ENCODE measurements around the gene FNIP1. TPM values are rescaled to one million over a fixed set of nuclear protein-coding genes. Genes with fewer than 3 reads are reported as not detected.
A peak's percentile ranks its signal among the peaks of the same experiment; 100 is the strongest.
"Not testable (repeated sequence)": the region's sequence is repeated elsewhere in the genome, so short reads cannot be mapped to it uniquely, and the experiment has no call there.

FNIP1 gene
- total RNA-seq = 10 to 100 TPM; 14.2 to 25.2 (median 20.9) TPM
- long read RNA-seq, partial matches to known transcripts = 1 of 2 reads
- long read RNA-seq, other reads (novel, unspliced or antisense) = 0 of 2 reads

- 0% methylated on average over 1 of the region's 79 CpGs for WGBS (ENCODE audit: insufficient coverage, low coverage, low lambda C conversion rate, missing lambda C conversion rate)
- H3K27ac ChIP-seq = peak within 1 kb of the TSS; percentile 99 to 100 (median 100)
- H3K4me1 ChIP-seq = peaks cover 0 to 11% (median 0%) of the 10 kb centered on the region in 4 donors
- peak within 1 kb of the TSS; percentile 88 to 92 (median 92) for H3K4me3 ChIP-seq
- no peaks in the 10 kb centered on the region for H3K9me3 ChIP-seq
- H3K27me3 ChIP-seq = no peaks in the 10 kb centered on the region
- DNase-seq = peak; percentile 100
- peak; percentile 94 for TF ChIP-seq POLR2A (IDR thresholded peaks at IDR 0.05)
- peak in 1 of 4 donors; percentile 6 for TF ChIP-seq CTCF (IDR thresholded peaks at IDR 0.05)
- intact Hi-C loops (cut with DNase I) = loop anchor here in 1 of 2 donors (10.0 kb wide), 1 partner anchor 152 kb away; no protein-coding TSS in a partner anchor
- H3K36me3 ChIP-seq = no peaks in the 10 kb centered on the region
- ATAC-seq = peak; percentile 94 to 98 (median 94)
These were observed at the start of gene FNIP1 for GRCh38 chr5:131796793-131797693. FNIP1 (minus strand) TSS chr5:131797017; CDS start chr5:131796921, 96 bp downstream.

DNA sequence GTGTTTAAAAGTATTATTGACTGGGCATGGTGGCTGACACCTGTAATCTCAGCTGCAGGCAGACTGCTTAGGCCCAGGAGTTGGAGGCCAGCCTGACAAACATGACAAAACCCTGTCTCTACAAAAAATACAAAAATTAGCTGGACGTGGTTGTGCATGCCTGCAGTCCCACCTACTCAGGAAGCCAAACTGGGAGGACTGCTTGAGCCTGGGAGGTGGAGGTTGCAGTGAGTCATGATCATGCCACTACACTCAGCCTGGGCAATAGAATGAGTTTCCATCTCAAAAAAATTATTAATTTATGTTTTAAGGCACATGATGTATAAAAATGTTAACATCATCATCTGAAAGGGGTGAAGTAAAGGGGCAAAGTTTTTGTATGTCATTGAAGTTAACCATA is 49.7 kb upstream of the FNIP1 start:
- 14% methylated on average over 1 of the region's 1 CpG for WGBS (ENCODE audit: insufficient coverage, low coverage, low lambda C conversion rate, missing lambda C conversion rate)
- Histone ChIP-seq H3K4me3 (no peak overlapping the region), H3K9me3 (peaks cover 0 to 2% (median 0%) of the 10 kb centered on the region in 4 donors), H3K36me3 (no peaks in the 10 kb centered on the region), H3K27me3 (no peaks in the 10 kb centered on the region), H3K27ac (no peak overlapping the region), H3K4me1 (no peaks in the 10 kb centered on the region)
- TF ChIP-seq CTCF (IDR thresholded peaks at IDR 0.05) = no peak
- no peak for TF ChIP-seq POLR2A (IDR thresholded peaks at IDR 0.05)
- ATAC-seq (no peak), DNase-seq (no peak)
- intact Hi-C loops (cut with DNase I) = no loop called here

GRCh38 chr5:131845828-131846227 is 49.0 kb upstream of the FNIP1 start:
- no peaks in the 10 kb centered on the region for H3K36me3 ChIP-seq
- peaks cover 0 to 2% (median 0%) of the 10 kb centered on the region in 4 donors for H3K9me3 ChIP-seq
- H3K4me3 ChIP-seq = no peak overlapping the region
- no peaks in the 10 kb centered on the region for H3K27me3 ChIP-seq
- no peak for TF ChIP-seq POLR2A (IDR thresholded peaks at IDR 0.05)
- no peak for TF ChIP-seq CTCF (IDR thresholded peaks at IDR 0.05)
- intact Hi-C loops (cut with DNase I) = no loop called here
- H3K4me1 ChIP-seq = no peaks in the 10 kb centered on the region
- ATAC-seq = no peak
- DNase-seq = no peak
- no peak overlapping the region for H3K27ac ChIP-seq

- WGBS (ENCODE audit: insufficient coverage, low coverage, low lambda C conversion rate, missing lambda C conversion rate) = 100% methylated on average over 1 of the region's 1 CpG
- ATAC-seq; H3K4me3 ChIP-seq; intact Hi-C loops (cut with DNase I); H3K27me3 ChIP-seq; H3K27ac ChIP-seq; H3K4me1 ChIP-seq; H3K36me3 ChIP-seq; H3K9me3 ChIP-seq; DNase-seq: not testable (repeated sequence)
These were observed 46.2 kb upstream of the FNIP1 start for GRCh38 chr5:131842971-131843370.

DNA sequence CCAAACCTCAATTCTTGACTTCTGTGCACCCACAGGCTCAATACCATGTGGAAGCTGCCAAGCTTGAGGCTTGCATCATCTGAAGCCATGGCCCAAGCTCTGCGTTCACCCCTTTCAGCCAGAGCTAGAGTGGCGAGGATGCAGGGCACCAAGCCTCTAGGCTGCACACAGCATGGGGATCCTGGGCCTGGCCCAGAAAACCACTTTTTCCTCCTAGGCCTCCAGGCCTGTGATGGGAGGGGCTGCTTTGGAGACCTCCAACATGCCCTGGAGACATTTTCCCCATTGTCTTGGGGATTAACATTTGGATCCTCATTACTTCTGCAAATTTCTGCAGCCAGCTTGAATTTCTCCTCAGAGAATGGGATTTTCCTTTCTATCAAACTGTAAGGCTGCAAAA is 35.9 kb upstream of the FNIP1 start:
- intact Hi-C loops (cut with DNase I); ATAC-seq: not testable (repeated sequence)
- no CpG with 5 or more reads among the region's 2 CpGs for WGBS (ENCODE audit: insufficient coverage, low coverage, low lambda C conversion rate, missing lambda C conversion rate)

More for the DNA sequence above, 35.9 kb upstream of the FNIP1 start:
- DNase-seq, H3K4me1 ChIP-seq, H3K4me3 ChIP-seq, H3K36me3 ChIP-seq, H3K27me3 ChIP-seq, H3K9me3 ChIP-seq, H3K27ac ChIP-seq: not testable (repeated sequence)
